MM.1S (cell line): ENCODE results near the gene JAML.

Experiments
- DNase-seq: peaks from one replicate; pipeline ENCODE4 v3.0.0-alpha.2; 2015
- H2AFZ ChIP-seq: fragments of 300-600 bp; sonication (generic); 2 replicates; pipeline ENCODE4 v1.6.0; 2016; ENCODE audit warnings: antibody characterized with exemption, low read length
- H3F3A ChIP-seq: fragments of 300-600 bp; sonication (generic); 2 replicates; pipeline ENCODE4 v1.6.1; 2016; ENCODE audit warnings: mild to moderate bottlenecking, antibody characterized with exemption, low read length, moderate library complexity, mixed read lengths; ENCODE audit not compliant: insufficient read depth
- H3K27ac ChIP-seq: fragments of 300-600 bp; sonication (generic); 2 replicates; pipeline ENCODE4 v1.5.1; 2016; ENCODE audit warnings: mild to moderate bottlenecking, low read length
- H3K27me3 ChIP-seq: fragments of 300-600 bp; sonication (generic); replicated peaks from 2 replicates; pipeline ENCODE4 v1.6.0; 2016; ENCODE audit warnings: low read length; ENCODE audit not compliant: insufficient read depth
- H3K36me3 ChIP-seq: fragments of 300-600 bp; sonication (generic); replicated peaks from 2 replicates; pipeline ENCODE4 v1.6.1; 2016; ENCODE audit warnings: mild to moderate bottlenecking, low read length, mixed read lengths; ENCODE audit not compliant: insufficient read depth
- H3K4me1 ChIP-seq: fragments of 300-600 bp; sonication (generic); 2 replicates; pipeline ENCODE4 v1.6.1; 2016; ENCODE audit warnings: low read length, mixed read lengths
- H3K4me2 ChIP-seq: fragments of 300-600 bp; sonication (generic); 2 replicates; pipeline ENCODE4 v1.6.0; 2016; ENCODE audit warnings: low read depth, low read length
- H3K4me3 ChIP-seq: fragments of 300-600 bp; sonication (generic); 2 replicates; pipeline ENCODE4 v1.5.1; 2016; ENCODE audit warnings: low read length, mixed read lengths
- H3K79me2 ChIP-seq: fragments of 300-600 bp; sonication (generic); 2 replicates; pipeline ENCODE4 v1.6.1; 2016; ENCODE audit warnings: mixed run types, low read length, mixed read lengths
- H3K9ac ChIP-seq: fragments of 300-600 bp; sonication (generic); 2 replicates; pipeline ENCODE4 v1.6.1; 2016; ENCODE audit warnings: low read length, mixed read lengths
- H3K9me2 ChIP-seq: fragments of 300-600 bp; sonication (generic); replicated peaks from 2 replicates; pipeline ENCODE4 v1.6.1; 2016; ENCODE audit warnings: mild to moderate bottlenecking, low read length, mixed read lengths; ENCODE audit not compliant: insufficient read depth
- H3K9me3 ChIP-seq: fragments of 300-600 bp; sonication (generic); replicated peaks from 2 replicates; pipeline ENCODE4 v1.6.1; 2016; ENCODE audit warnings: mild to moderate bottlenecking, low read length, mixed read lengths; ENCODE audit not compliant: insufficient read depth
- H4K20me1 ChIP-seq: fragments of 300-600 bp; sonication (generic); 2 replicates; pipeline ENCODE4 v1.6.1; 2016; ENCODE audit warnings: mild to moderate bottlenecking, low read length, moderate library complexity, mixed read lengths; ENCODE audit not compliant: insufficient read depth
- EZH2 ChIP-seq: fragments of 300-600 bp; sonication (generic); optimal IDR thresholded peaks from 2 replicates; pipeline ENCODE3; 2017; ENCODE audit warnings: low read depth, mild to moderate bottlenecking, antibody characterized with exemption, low read length, mixed read lengths
- EZH2phosphoT487 ChIP-seq: fragments of 300-600 bp; sonication (generic); IDR thresholded peaks from 2 replicates; pipeline ENCODE4 v1.6.1; 2018; ENCODE audit warnings: antibody characterized with exemption, low read length
- TF ChIP-seq, protein P1 (sequence below): fragments of 300-600 bp; sonication (generic); IDR thresholded peaks from 2 replicates; pipeline ENCODE4 v1.5.1; 2016; ENCODE audit warnings: antibody characterized with exemption, low read length, mixed read lengths

Gene JAML

GRCh38 chr11:118174006-118174567 is 50.7 kb downstream of the JAML start:
- Histone ChIP-seq H3K9me2 (no peaks in the 10 kb centered on the region), H3K9me3 (no peaks in the 10 kb centered on the region), H3K27ac (no peak overlapping the region), H3K36me3 (no peaks in the 10 kb centered on the region), H3K4me1 (no peaks in the 10 kb centered on the region), H3K4me3 (no peak overlapping the region), H3K27me3 (peaks cover 71% of the 10 kb centered on the region), H3K9ac (no peak overlapping the region), H2AFZ (no peak overlapping the region), H4K20me1 (no peaks in the 10 kb centered on the region), H3F3A (no peaks in the 10 kb centered on the region), H3K4me2 (no peak overlapping the region), H3K79me2 (no peaks in the 10 kb centered on the region)
- TF ChIP-seq, protein P1, sequence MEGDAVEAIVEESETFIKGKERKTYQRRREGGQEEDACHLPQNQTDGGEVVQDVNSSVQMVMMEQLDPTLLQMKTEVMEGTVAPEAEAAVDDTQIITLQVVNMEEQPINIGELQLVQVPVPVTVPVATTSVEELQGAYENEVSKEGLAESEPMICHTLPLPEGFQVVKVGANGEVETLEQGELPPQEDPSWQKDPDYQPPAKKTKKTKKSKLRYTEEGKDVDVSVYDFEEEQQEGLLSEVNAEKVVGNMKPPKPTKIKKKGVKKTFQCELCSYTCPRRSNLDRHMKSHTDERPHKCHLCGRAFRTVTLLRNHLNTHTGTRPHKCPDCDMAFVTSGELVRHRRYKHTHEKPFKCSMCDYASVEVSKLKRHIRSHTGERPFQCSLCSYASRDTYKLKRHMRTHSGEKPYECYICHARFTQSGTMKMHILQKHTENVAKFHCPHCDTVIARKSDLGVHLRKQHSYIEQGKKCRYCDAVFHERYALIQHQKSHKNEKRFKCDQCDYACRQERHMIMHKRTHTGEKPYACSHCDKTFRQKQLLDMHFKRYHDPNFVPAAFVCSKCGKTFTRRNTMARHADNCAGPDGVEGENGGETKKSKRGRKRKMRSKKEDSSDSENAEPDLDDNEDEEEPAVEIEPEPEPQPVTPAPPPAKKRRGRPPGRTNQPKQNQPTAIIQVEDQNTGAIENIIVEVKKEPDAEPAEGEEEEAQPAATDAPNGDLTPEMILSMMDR = no peak
- TF ChIP-seq EZH2phosphoT487 = no peak
- DNase-seq = no peak

DNA sequence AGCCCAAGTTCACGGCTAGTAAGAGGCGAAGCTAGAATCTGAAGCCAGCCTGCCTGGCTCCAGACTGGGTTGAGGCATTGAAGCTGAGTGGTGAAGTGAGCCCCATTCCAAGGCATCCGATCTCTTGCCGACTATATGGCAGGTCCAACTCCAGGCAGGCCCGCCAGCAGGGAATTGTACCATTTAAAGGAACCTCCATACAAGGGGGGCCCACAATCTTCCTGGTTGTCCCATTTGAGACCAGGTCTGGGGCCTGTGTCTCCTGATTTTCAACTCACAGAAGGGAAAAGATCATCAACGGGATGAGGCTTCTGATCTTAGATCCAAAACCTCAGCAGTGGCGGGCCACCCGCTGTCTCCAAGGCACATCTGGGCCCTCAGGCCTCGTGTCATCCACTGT is 52.5 kb downstream of the JAML start:
- TF ChIP-seq EZH2 (no peak), EZH2phosphoT487 (no peak)
- TF ChIP-seq, protein P1 = no peak
- Histone ChIP-seq H3K79me2 (no peaks in the 10 kb centered on the region), H3K4me1 (no peaks in the 10 kb centered on the region), H3K27me3 (peaks cover 88% of the 10 kb centered on the region), H3F3A (no peaks in the 10 kb centered on the region), H3K4me2 (no peak overlapping the region), H3K9ac (no peak overlapping the region), H3K9me2 (no peaks in the 10 kb centered on the region), H3K4me3 (no peak overlapping the region), H3K36me3 (no peaks in the 10 kb centered on the region), H3K27ac (no peak overlapping the region), H3K9me3 (no peaks in the 10 kb centered on the region), H4K20me1 (no peaks in the 10 kb centered on the region), H2AFZ (no peak overlapping the region)
- no peak for DNase-seq

DNA sequence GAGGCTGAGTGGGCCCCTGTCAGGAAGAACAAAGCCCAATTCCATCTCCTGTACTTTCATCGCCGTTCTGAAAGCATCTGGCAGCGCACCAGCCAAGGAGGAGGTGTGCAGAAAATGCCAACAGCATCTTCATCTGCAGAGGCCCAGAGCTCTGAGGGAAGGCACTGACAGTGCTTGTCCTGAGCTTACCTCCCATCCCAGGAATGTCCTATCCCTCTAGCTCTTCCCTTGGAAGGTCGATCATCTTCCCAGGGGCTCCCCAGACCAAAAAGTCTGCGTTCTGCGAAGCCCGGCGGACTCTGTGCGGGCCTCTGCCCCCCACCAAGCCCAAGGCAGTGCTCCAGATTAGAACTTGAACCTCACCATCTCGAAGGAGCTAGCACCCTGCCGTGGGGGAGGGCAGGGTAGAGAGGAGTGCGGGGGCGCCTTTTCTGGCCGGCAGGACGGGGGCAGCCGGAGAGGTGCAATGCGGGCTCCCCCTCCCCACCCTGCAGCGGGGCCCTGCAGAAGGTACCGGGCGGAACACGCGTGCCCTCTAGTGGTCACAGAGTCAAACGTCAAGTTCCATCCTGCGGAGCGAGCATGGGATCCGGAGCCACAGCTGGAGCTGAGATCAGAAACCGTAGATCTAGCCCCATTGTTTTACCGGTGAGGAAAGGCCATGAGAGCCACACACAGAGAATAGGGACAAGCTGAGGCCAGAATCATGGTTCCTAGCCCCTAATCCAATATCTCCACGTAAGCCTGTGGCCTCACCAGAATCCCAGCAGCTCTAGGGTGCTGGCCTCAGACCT is 53.3 kb downstream of the JAML start:
- no peaks in the 10 kb centered on the region for H3F3A ChIP-seq
- TF ChIP-seq EZH2 = no peak
- no peak for TF ChIP-seq EZH2phosphoT487
- TF ChIP-seq, protein P1 = peak; percentile 87
- H2AFZ ChIP-seq = peak overlapping the region; percentile 46; the same call in 1 of the 2 replicates
- H3K27me3 ChIP-seq = peaks cover 90% of the 10 kb centered on the region
- H3K79me2 ChIP-seq = no peaks in the 10 kb centered on the region
- no peak overlapping the region for H3K27ac ChIP-seq
- no peaks in the 10 kb centered on the region for H3K9me3 ChIP-seq
- peak; percentile 64 for DNase-seq
- no peaks in the 10 kb centered on the region for H3K36me3 ChIP-seq
- H3K4me1 ChIP-seq = no peaks in the 10 kb centered on the region
- H3K4me2 ChIP-seq = peak overlapping the region; percentile 36; the same call in 1 of the 2 replicates
- no peaks in the 10 kb centered on the region for H3K9me2 ChIP-seq
- H3K4me3 ChIP-seq = no peak overlapping the region
- H3K9ac ChIP-seq = no peak overlapping the region
- no peaks in the 10 kb centered on the region for H4K20me1 ChIP-seq
